ENCODE measurements around the gene CCDC47. TPM values are rescaled to one million over a fixed set of nuclear protein-coding genes. Genes with fewer than 3 reads are reported as not detected.

Gene CCDC47
- total and polyA plus RNA-seq, 2 of the 4 experiments (the other 2 are of a cell fraction): 45.7 to 62.0 TPM

- peak overlapping the region; percentile 83; the same call in 1 of the 2 replicates for H3K18ac ChIP-seq (ENCODE audit: low read depth, low read length)
- peak overlapping the region; percentile 57 for H3K23ac ChIP-seq (ENCODE audit: low read depth, low read length)
- no peak overlapping the region for H2AK9ac ChIP-seq (replicated peaks; ENCODE audit: low read depth, low read length, poor library complexity)
- peak overlapping the region; percentile 64 for H3K4ac ChIP-seq (ENCODE audit: low read depth, low read length)
- peak overlapping the region; percentile 87 for H2BK5ac ChIP-seq (ENCODE audit: low read depth, low read length, poor library complexity, severe bottlenecking)
- no peaks in the 10 kb centered on the region for H3K9me3 ChIP-seq (ENCODE audit: control insufficient read depth, insufficient read depth, low read length)
- peak overlapping the region; percentile 68 for H3K9ac ChIP-seq (ENCODE audit: low read depth, low read length)
- peak overlapping the region; percentile 22; the same call in 1 of the 2 replicates for H2BK20ac ChIP-seq (ENCODE audit: low read depth, low read length)
- peaks cover 81% of the 10 kb centered on the region for H3K36me3 ChIP-seq (ENCODE audit: control insufficient read depth, insufficient read depth, low read length)
- peaks cover 35 to 60% of the 10 kb centered on the region in 2 experiments for H3K79me1 ChIP-seq (ENCODE audit: low read depth in 1 of 2, low read length in 2 of 2)
- H3K27ac ChIP-seq (ENCODE audit: insufficient read depth, low read length): peak overlapping the region; percentile 62; the same call in 1 of the 2 replicates
- peak overlapping the region in 1 of 2 experiments; percentile 61; a peak in 2 of 4 replicates for H4K8ac ChIP-seq (ENCODE audit: low read depth in 2 of 2, low read length in 2 of 2)
- BruUV-seq (replicated peaks): no TSS peak
- H3K4me2 ChIP-seq (ENCODE audit: low read depth, low read length): peak overlapping the region; percentile 42; the same call in 1 of the 2 replicates
- H3K27me3 ChIP-seq (ENCODE audit: control insufficient read depth, insufficient read depth, low read length): no peaks in the 10 kb centered on the region
- no peak overlapping the region for H3K56ac ChIP-seq (ENCODE audit: extremely low read depth, insufficient read depth, low read length)
- peak overlapping the region; percentile 72 for H3K14ac ChIP-seq (replicated peaks; ENCODE audit: low read depth, low read length)
- 100% methylated on average over 1 of the region's 2 CpGs; no CpG with 5 or more reads in 1 of the 2 experiments for WGBS, 2 experiments (ENCODE audit: extremely low coverage in 2 of 2, insufficient read length in 1 of 2)
- TF ChIP-seq SMC3 (IDR thresholded peaks at IDR 0.05; ENCODE audit: low read depth, low read length) (no peak), MAFK (IDR thresholded peaks at IDR 0.05; ENCODE audit: low read depth, low read length) (peak; percentile 30; the same call in 1 of the 2 replicates), CTCF (conservative IDR thresholded peaks at IDR 0.05; ENCODE audit: low read depth, low read length) (no peak)
- peak overlapping the region; percentile 38; the same call in 1 of the 2 replicates for H2BK120ac ChIP-seq (ENCODE audit: low read depth, low read length)
- H4K20me1 ChIP-seq (ENCODE audit: insufficient read depth, low read length): peaks cover 26% of the 10 kb centered on the region
- CTCF ChIA-PET: interaction anchor here (1.4 kb wide), 1 partner anchor 17 kb away, joined by 5 read pairs; no protein-coding TSS in a partner anchor
- dilution Hi-C loops (cut with HindIII; ENCODE audit: low sequenced_read_pairs, unreplicated experiment) (no loop called here), in situ Hi-C loops (cut with MboI; ENCODE audit: low sequenced_read_pairs) (no loop called here), intact Hi-C loops (cut with micrococcal nuclease) (no loop called here)
- POLR2A ChIA-PET (ENCODE audit: unreplicated experiment): interaction anchor here (0.6 kb wide), 1 partner anchor 18 kb away, joined by 3 read pairs; no protein-coding TSS in a partner anchor
- H4K5ac ChIP-seq (ENCODE audit: low read depth, low read length): peak overlapping the region; percentile 52; the same call in 1 of the 2 replicates
- peaks cover 20% of the 10 kb centered on the region for H3K4me1 ChIP-seq (ENCODE audit: control insufficient read depth, insufficient read depth, low read length)
- H4K91ac ChIP-seq (ENCODE audit: insufficient read depth, low read depth, low read length): no peak overlapping the region
- ATAC-seq (ENCODE audit: low read depth): no peak; the same call in 1 of the 2 replicates
- peaks cover 15% of the 10 kb centered on the region for H3K9me1 ChIP-seq (ENCODE audit: insufficient read depth, low read length)
- no peak overlapping the region for H2BK15ac ChIP-seq (ENCODE audit: low read depth, low read length)
- H2AK5ac ChIP-seq (ENCODE audit: low read depth, low read length): peak overlapping the region; percentile 75
- no peak overlapping the region for H2AFZ ChIP-seq (replicated peaks; ENCODE audit: low read length, poor library complexity)
- no peak overlapping the region for H3K4me3 ChIP-seq (ENCODE audit: insufficient read depth, low read depth, low read length)
- no peak for DNase-seq
These were observed 42.7 kb upstream of the CCDC47 start for GRCh38 chr17:63816123-63816522.
